Nephron (organoid): Measurements from ENCODE around the gene ATP1A1.
A peak's percentile ranks its signal among the peaks of the same experiment; 100 is the strongest.

Experiments
- H3K27ac Mint-ChIP-seq, 3 experiments: 2 replicates each; pipeline ENCODE4 v1.8.0; 2020; ENCODE audit warnings: mixed read lengths in 3 of 3, mild to moderate bottlenecking in 2 of 3, moderate library complexity in 1 of 3
- H3K27me3 Mint-ChIP-seq: 2 replicates; pipeline ENCODE4 v1.8.0; 2021; ENCODE audit warnings: low read depth, mild to moderate bottlenecking, moderate library complexity, mixed read lengths
- H3K36me3 Mint-ChIP-seq: 2 replicates; pipeline ENCODE4 v1.8.0; 2020; ENCODE audit warnings: low read depth, mixed read lengths
- H3K4me1 Mint-ChIP-seq: 2 replicates; pipeline ENCODE4 v1.8.0; 2020; ENCODE audit warnings: mixed read lengths
- H3K4me3 Mint-ChIP-seq, 3 experiments: 2 replicates each; pipeline ENCODE4 v1.8.0; 2020; ENCODE audit warnings: mild to moderate bottlenecking in 3 of 3, mixed read lengths in 3 of 3, moderate library complexity in 2 of 3
- H3K9me3 Mint-ChIP-seq: 2 replicates; pipeline ENCODE4 v1.8.0; 2020; ENCODE audit warnings: mixed read lengths
- CTCF ChIP-seq, 3 experiments: fragments of 200-600 bp; sonication (generic); IDR thresholded peaks; one replicate each; pipeline ENCODE4 v1.5.0; 2021; ENCODE audit warnings: antibody characterized with exemption in 3 of 3; ENCODE audit not compliant: unreplicated experiment in 3 of 3

ATP1A1 gene

GRCh38 chr1:116377541-116378529 lies 4.8 kb downstream of the ATP1A1 start:
- H3K27me3 Mint-ChIP-seq, result peaks cover 3% of the 10 kb centered on the region
- H3K4me1 Mint-ChIP-seq, result peaks cover 87% of the 10 kb centered on the region
- no peaks in the 10 kb centered on the region for H3K36me3 Mint-ChIP-seq
- H3K27ac Mint-ChIP-seq, result peak overlapping the region; percentile 47 to 87 (median 71)
- H3K9me3 Mint-ChIP-seq, result no peaks in the 10 kb centered on the region
- H3K4me3 Mint-ChIP-seq, result peak overlapping the region; percentile 51 to 83 (median 67)
- TF ChIP-seq CTCF (IDR thresholded peaks at IDR 0.05; ENCODE audit: unreplicated experiment in 3 of 3), result no peak

- H3K27me3 Mint-ChIP-seq, result peaks cover under 1% of the 10 kb centered on the region
- H3K27ac Mint-ChIP-seq, result peak overlapping the region in 1 of 3 experiments; percentile 64
- peaks cover 98% of the 10 kb centered on the region for H3K4me1 Mint-ChIP-seq
- TF ChIP-seq CTCF (IDR thresholded peaks at IDR 0.05; ENCODE audit: unreplicated experiment in 3 of 3), result no peak
- H3K4me3 Mint-ChIP-seq, result peak overlapping the region in 2 of 3 experiments; percentile 10 to 33
- H3K9me3 Mint-ChIP-seq, result no peaks in the 10 kb centered on the region
- H3K36me3 Mint-ChIP-seq, result peaks cover 3% of the 10 kb centered on the region
Measured at GRCh38 chr1:116379057-116379630, 6.1 kb downstream of the ATP1A1 start.

- H3K27me3 Mint-ChIP-seq, result no peaks in the 10 kb centered on the region
- no peak for TF ChIP-seq CTCF (IDR thresholded peaks at IDR 0.05; ENCODE audit: unreplicated experiment in 3 of 3)
- peak overlapping the region in 1 of 3 experiments; percentile 64 for H3K27ac Mint-ChIP-seq
- peaks cover 10% of the 10 kb centered on the region for H3K36me3 Mint-ChIP-seq
- peaks cover 92% of the 10 kb centered on the region for H3K4me1 Mint-ChIP-seq
- H3K9me3 Mint-ChIP-seq, result no peaks in the 10 kb centered on the region
- H3K4me3 Mint-ChIP-seq, result no peak overlapping the region
Measured at GRCh38 chr1:116379674-116380498, 6.8 kb downstream of the ATP1A1 start.

GRCh38 chr1:116380499-116381242 lies 7.6 kb downstream of the ATP1A1 start:
- Mint-ChIP-seq H3K9me3 (no peaks in the 10 kb centered on the region), H3K4me1 (peaks cover 84% of the 10 kb centered on the region), H3K36me3 (peaks cover 16% of the 10 kb centered on the region), H3K27ac (peak overlapping the region; percentile 29 to 70 (median 67)), H3K27me3 (no peaks in the 10 kb centered on the region), H3K4me3 (peak overlapping the region in 1 of 3 experiments; percentile 31)
- no peak for TF ChIP-seq CTCF (IDR thresholded peaks at IDR 0.05; ENCODE audit: unreplicated experiment in 3 of 3)

GRCh38 chr1:116382321-116382720 lies 9.3 kb downstream of the ATP1A1 start:
- Mint-ChIP-seq H3K4me3 (peak overlapping the region in 1 of 3 experiments; percentile 32), H3K36me3 (peaks cover 26% of the 10 kb centered on the region), H3K4me1 (peaks cover 68% of the 10 kb centered on the region), H3K9me3 (no peaks in the 10 kb centered on the region), H3K27ac (peak overlapping the region; percentile 75 to 83 (median 76)), H3K27me3 (no peaks in the 10 kb centered on the region)
- TF ChIP-seq CTCF (IDR thresholded peaks at IDR 0.05; ENCODE audit: unreplicated experiment in 3 of 3), result no peak
